ENCODE results near the gene VAV1. TPM values are rescaled to one million over a fixed set of nuclear protein-coding genes. Genes with fewer than 3 reads are reported as not detected.

VAV1 gene
- total and polyA plus RNA-seq, 9 of the 15 experiments (the other 6 are each of a cell fraction or from before 2014, with no cell fraction given), result 0.46 to 20.1 (median 11.1) TPM

DNA sequence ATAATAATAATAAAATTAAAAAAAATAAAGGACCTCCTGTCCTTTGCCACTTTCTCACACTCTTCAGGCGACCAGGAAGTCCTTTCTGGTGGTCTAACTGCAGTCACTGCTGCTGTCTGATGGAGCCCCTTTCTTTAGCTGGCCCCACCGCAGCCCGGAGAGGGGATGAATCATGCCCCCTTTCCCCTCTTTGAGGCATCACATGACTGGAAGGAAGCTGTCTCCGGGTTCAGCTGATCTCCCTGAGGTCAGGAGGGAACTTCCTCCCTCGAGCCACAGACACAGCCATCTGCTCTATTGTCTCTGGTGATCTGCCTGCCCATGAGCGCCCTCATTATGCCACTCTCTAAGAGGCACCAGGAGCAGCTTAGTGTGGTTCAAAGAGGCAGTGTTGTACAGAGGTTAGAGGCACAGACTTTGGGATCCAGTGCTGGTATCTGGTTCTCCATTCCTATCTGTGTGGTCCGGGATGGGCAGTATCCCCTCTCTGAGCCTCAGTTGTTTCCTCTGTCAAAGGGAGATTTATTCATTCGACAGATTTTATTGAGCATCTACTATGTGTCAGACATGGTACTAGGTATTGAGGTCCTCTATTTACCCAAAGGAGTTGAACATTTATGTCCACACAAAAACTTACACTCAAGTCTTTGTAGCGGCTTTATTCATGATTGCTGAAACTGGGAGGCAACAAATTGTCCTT is 30.0 kb downstream of the VAV1 start (continued):
- no peak for TF ChIP-seq RREB1 (CRISPR knock-in tag; IDR thresholded peaks at IDR 0.05)
- TF ChIP-seq ZNF280A (IDR thresholded peaks at IDR 0.05; ENCODE audit: low read depth, partially characterized antibody), result no peak
- no peak for TF ChIP-seq SETDB1 (IDR thresholded peaks at IDR 0.05; ENCODE audit: low read length)
- TF ChIP-seq ZNF408 (CRISPR knock-in tag; IDR thresholded peaks at IDR 0.05; ENCODE audit: low read depth), result no peak
- no peak for TF ChIP-seq SMAD2 (IDR thresholded peaks at IDR 0.05; ENCODE audit: low read depth, low read length)
- TF ChIP-seq ZNF354B (CRISPR knock-in tag; IDR thresholded peaks at IDR 0.05), result no peak
- no peak for TF ChIP-seq WHSC1 (IDR thresholded peaks at IDR 0.05; ENCODE audit: low read length)
- no peak; a peak in 1 of 4 replicates for TF ChIP-seq MAZ (CRISPR knock-in tag; conservative IDR thresholded peaks at IDR 0.05 in 1 of 2, IDR thresholded peaks at IDR 0.05 in 1 of 2)
- TF ChIP-seq DPF2 (IDR thresholded peaks at IDR 0.05), result no peak
- no peak for TF ChIP-seq MEIS2 (IDR thresholded peaks at IDR 0.05; ENCODE audit: partially characterized antibody)
- TF ChIP-seq, protein P1, sequence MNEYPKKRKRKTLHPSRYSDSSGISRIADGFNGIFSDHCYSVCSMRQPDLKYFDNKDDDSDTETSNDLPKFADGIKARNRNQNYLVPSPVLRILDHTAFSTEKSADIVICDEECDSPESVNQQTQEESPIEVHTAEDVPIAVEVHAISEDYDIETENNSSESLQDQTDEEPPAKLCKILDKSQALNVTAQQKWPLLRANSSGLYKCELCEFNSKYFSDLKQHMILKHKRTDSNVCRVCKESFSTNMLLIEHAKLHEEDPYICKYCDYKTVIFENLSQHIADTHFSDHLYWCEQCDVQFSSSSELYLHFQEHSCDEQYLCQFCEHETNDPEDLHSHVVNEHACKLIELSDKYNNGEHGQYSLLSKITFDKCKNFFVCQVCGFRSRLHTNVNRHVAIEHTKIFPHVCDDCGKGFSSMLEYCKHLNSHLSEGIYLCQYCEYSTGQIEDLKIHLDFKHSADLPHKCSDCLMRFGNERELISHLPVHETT (CRISPR knock-in tag; conservative IDR thresholded peaks at IDR 0.05 in 1 of 2, IDR thresholded peaks at IDR 0.05 in 1 of 2), result no peak
- TF ChIP-seq ZNF436 (CRISPR knock-in tag; IDR thresholded peaks at IDR 0.05), result no peak
- TF ChIP-seq EGR1 (conservative IDR thresholded peaks at IDR 0.05), result no peak
- TF ChIP-seq ZBTB8A (IDR thresholded peaks at IDR 0.05; ENCODE audit: partially characterized antibody), result no peak
- no peak for TF ChIP-seq RNF2 (IDR thresholded peaks at IDR 0.05)
- TF ChIP-seq NFXL1 (CRISPR knock-in tag; IDR thresholded peaks at IDR 0.05), result no peak
- no peak for TF ChIP-seq SNRNP70 (optimal IDR thresholded peaks at IDR 0.05; ENCODE audit: low read depth, low read length)

Data from K562 (cell line).